ENCODE data around the gene CHST8.
"Not testable (repeated sequence)": the region's sequence is repeated elsewhere in the genome, so short reads cannot be mapped to it uniquely, and the experiment has no call there.

Gene CHST8

GRCh38 chr19:33660410-33661124, 38.8 kb downstream of the CHST8 start:
- TF ChIP-seq CTCF (IDR thresholded peaks at IDR 0.05; ENCODE audit: low read length), result no peak
- no peak for TF ChIP-seq EZH2phosphoT487 (IDR thresholded peaks at IDR 0.05; ENCODE audit: low read length)
- TF ChIP-seq EZH2 (optimal IDR thresholded peaks at IDR 0.05; ENCODE audit: low read depth, low read length), result no peak

GRCh38 chr19:33661336-33661735, 39.6 kb downstream of the CHST8 start:
- H3K79me2 ChIP-seq (ENCODE audit: low read length), result no peaks in the 10 kb centered on the region; the same call in 1 of the 2 replicates
- H3K4me3 ChIP-seq (ENCODE audit: low read length), result no peak overlapping the region
- 0 out of 2 replicates have a peak overlapping the region, but pooled peaks have one; percentile 94 for H2AFZ ChIP-seq (ENCODE audit: low read length)
- H3K4me2 ChIP-seq (ENCODE audit: low read depth, low read length), result no peak overlapping the region
- H4K20me1 ChIP-seq (ENCODE audit: insufficient read depth, low read length), result no peaks in the 10 kb centered on the region
- no peak overlapping the region for H3K27ac ChIP-seq (ENCODE audit: low read length)
- no peaks in the 10 kb centered on the region for H3K27me3 ChIP-seq (replicated peaks; ENCODE audit: insufficient read depth, low read length)
- peaks cover 9% of the 10 kb centered on the region; the same call in 1 of the 2 replicates for H3K4me1 ChIP-seq (ENCODE audit: low read length)
- no peaks in the 10 kb centered on the region; the same call in 1 of the 2 replicates for H3F3A ChIP-seq (ENCODE audit: insufficient read depth, low read length)
- TF ChIP-seq CTCF (IDR thresholded peaks at IDR 0.05; ENCODE audit: low read length), result no peak
- no peak for TF ChIP-seq EZH2phosphoT487 (IDR thresholded peaks at IDR 0.05; ENCODE audit: low read length)
- TF ChIP-seq EZH2 (optimal IDR thresholded peaks at IDR 0.05; ENCODE audit: low read depth, low read length), result no peak
- H3K9ac ChIP-seq (ENCODE audit: low read length), result no peak overlapping the region
- no peaks in the 10 kb centered on the region for H3K9me3 ChIP-seq (replicated peaks; ENCODE audit: insufficient read depth, low read length)
- no peaks in the 10 kb centered on the region for H3K9me2 ChIP-seq (replicated peaks; ENCODE audit: insufficient read depth, low read length)
- H3K36me3 ChIP-seq (replicated peaks; ENCODE audit: insufficient read depth, low read length), result no peaks in the 10 kb centered on the region
- DNase-seq, result no peak

More at GRCh38 chr19:33660410-33661124, 38.8 kb downstream of the CHST8 start:
- no peaks in the 10 kb centered on the region for H3K27me3 ChIP-seq (replicated peaks; ENCODE audit: insufficient read depth, low read length)
- H4K20me1 ChIP-seq (ENCODE audit: insufficient read depth, low read length), result no peaks in the 10 kb centered on the region
- H3K4me2 ChIP-seq (ENCODE audit: low read depth, low read length), result peak overlapping the region; percentile 99
- H3K27ac ChIP-seq (ENCODE audit: low read length), result peak overlapping the region; percentile 69; the same call in 1 of the 2 replicates
- peak overlapping the region; percentile 94 for H2AFZ ChIP-seq (ENCODE audit: low read length)
- H3K9me2 ChIP-seq (replicated peaks; ENCODE audit: insufficient read depth, low read length), result no peaks in the 10 kb centered on the region
- peak overlapping the region; percentile 81 for H3K4me3 ChIP-seq (ENCODE audit: low read length)
- H3K36me3 ChIP-seq (replicated peaks; ENCODE audit: insufficient read depth, low read length), result no peaks in the 10 kb centered on the region
- no peaks in the 10 kb centered on the region; the same call in 1 of the 2 replicates for H3K79me2 ChIP-seq (ENCODE audit: low read length)
- DNase-seq, result peak; percentile 92
- peak overlapping the region; percentile 58; the same call in 1 of the 2 replicates for H3K9ac ChIP-seq (ENCODE audit: low read length)
- peaks cover 16% of the 10 kb centered on the region for H3K4me1 ChIP-seq (ENCODE audit: low read length)
- no peaks in the 10 kb centered on the region; the same call in 1 of the 2 replicates for H3F3A ChIP-seq (ENCODE audit: insufficient read depth, low read length)
- H3K9me3 ChIP-seq (replicated peaks; ENCODE audit: insufficient read depth, low read length), result no peaks in the 10 kb centered on the region

GRCh38 chr19:33662391-33663092, 40.8 kb downstream of the CHST8 start:
- no peaks in the 10 kb centered on the region for H3K36me3 ChIP-seq (replicated peaks; ENCODE audit: insufficient read depth, low read length)
- H3K79me2 ChIP-seq (ENCODE audit: low read length), result no peaks in the 10 kb centered on the region; the same call in 1 of the 2 replicates
- H3K27ac ChIP-seq (ENCODE audit: low read length), result no peak overlapping the region
- no peak overlapping the region for H2AFZ ChIP-seq (ENCODE audit: low read length)
- peaks cover 6% of the 10 kb centered on the region; the same call in 1 of the 2 replicates for H3K4me1 ChIP-seq (ENCODE audit: low read length)
- H3K9me3 ChIP-seq (replicated peaks; ENCODE audit: insufficient read depth, low read length), result no peaks in the 10 kb centered on the region
- no peak for DNase-seq
- H3K4me3 ChIP-seq (ENCODE audit: low read length), result no peak overlapping the region
- TF ChIP-seq EZH2 (optimal IDR thresholded peaks at IDR 0.05; ENCODE audit: low read depth, low read length) (no peak), EZH2phosphoT487 (IDR thresholded peaks at IDR 0.05; ENCODE audit: low read length) (no peak), CTCF (IDR thresholded peaks at IDR 0.05; ENCODE audit: low read length) (no peak)
- H3K27me3 ChIP-seq (replicated peaks; ENCODE audit: insufficient read depth, low read length), result peaks cover 4% of the 10 kb centered on the region
- H3K9ac ChIP-seq (ENCODE audit: low read length), result no peak overlapping the region
- H3K9me2 ChIP-seq (replicated peaks; ENCODE audit: insufficient read depth, low read length), result no peaks in the 10 kb centered on the region
- H4K20me1 ChIP-seq (ENCODE audit: insufficient read depth, low read length), result no peaks in the 10 kb centered on the region
- H3F3A ChIP-seq (ENCODE audit: insufficient read depth, low read length), result no peaks in the 10 kb centered on the region; the same call in 1 of the 2 replicates
- no peak overlapping the region for H3K4me2 ChIP-seq (ENCODE audit: low read depth, low read length)

- H3K9me2 ChIP-seq (replicated peaks; ENCODE audit: insufficient read depth, low read length); H3K9me3 ChIP-seq (replicated peaks; ENCODE audit: insufficient read depth, low read length); H2AFZ ChIP-seq (ENCODE audit: low read length); H3K4me1 ChIP-seq (ENCODE audit: low read length); H3F3A ChIP-seq (ENCODE audit: insufficient read depth, low read length); DNase-seq; H3K4me2 ChIP-seq (ENCODE audit: low read depth, low read length); H4K20me1 ChIP-seq (ENCODE audit: insufficient read depth, low read length); H3K27ac ChIP-seq (ENCODE audit: low read length); H3K9ac ChIP-seq (ENCODE audit: low read length); H3K79me2 ChIP-seq (ENCODE audit: low read length); H3K4me3 ChIP-seq (ENCODE audit: low read length); H3K36me3 ChIP-seq (replicated peaks; ENCODE audit: insufficient read depth, low read length): not testable (repeated sequence)
- peaks cover 12% of the 10 kb centered on the region for H3K27me3 ChIP-seq (replicated peaks; ENCODE audit: insufficient read depth, low read length)
Measured at GRCh38 chr19:33663316-33663715, 41.6 kb downstream of the CHST8 start.
